Heart left ventricle (tissue), 16 donors: ENCODE measurements around the gene ARHGAP44. TPM values are rescaled to one million over a fixed set of nuclear protein-coding genes. Genes with fewer than 3 reads are reported as not detected.

Source experiments
- ATAC-seq, 4 donors: fragments of 200-7000 bp; cut with Tn5 transposase; one replicate each; pipeline ENCODE4 v1.9.1; 2020 to 2022; ENCODE audit warnings: moderate library complexity in 4 of 4, mild to moderate bottlenecking in 3 of 4, moderate number of reproducible peaks in 1 of 4
- DNase-seq, 5 donors: peaks; one replicate each; pipeline ENCODE4 v3.0.0-alpha.2; 2020
- H3K27ac ChIP-seq, 12 donors: fragments of 200-600 bp; sonication (generic) in 4 of 12; one replicate each; pipeline versions ENCODE4 v1.5.0 to v1.8.0; 2016 to 2022; ENCODE audit warnings: mild to moderate bottlenecking in 2 of 12
- H3K27me3 ChIP-seq, 9 donors: fragments of 200-600 bp; sonication (generic) in 2 of 9; one replicate each; pipeline versions ENCODE4 v1.5.1 to v1.8.0; 2016 to 2022; ENCODE audit warnings: mild to moderate bottlenecking in 3 of 9
- H3K36me3 ChIP-seq, 9 donors: fragments of 200-600 bp; sonication (generic) in 2 of 9; one replicate each; pipeline versions ENCODE4 v1.5.0 to v1.8.0; 2018 to 2022; ENCODE audit warnings: mild to moderate bottlenecking in 2 of 9
- H3K4me1 ChIP-seq, 12 donors: fragments of 200-600 bp; sonication (generic) in 4 of 12; one replicate each; pipeline versions ENCODE4 v1.5.0 to v1.8.0; 2016 to 2022; ENCODE audit warnings: mild to moderate bottlenecking in 3 of 12
- H3K4me3 ChIP-seq, 12 donors: fragments of 200-600 bp; sonication (generic) in 4 of 12; one replicate each; pipeline versions ENCODE4 v1.5.0 to v1.8.0; 2017 to 2022; ENCODE audit warnings: mild to moderate bottlenecking in 9 of 12, moderate library complexity in 4 of 12
- H3K9me3 ChIP-seq, 12 donors: fragments of 200-600 bp; sonication (generic) in 4 of 12; one replicate each; pipeline versions ENCODE4 v1.5.0 to v1.8.0; 2016 to 2022; ENCODE audit warnings: mild to moderate bottlenecking in 1 of 12
- POLR2A ChIP-seq, 2 donors: fragments of 450-650 bp; IDR thresholded peaks; one replicate each; pipeline ENCODE4 v1.6.1; 2017; ENCODE audit warnings: antibody characterized with exemption in 2 of 2, mild to moderate bottlenecking in 2 of 2, moderate library complexity in 2 of 2
- WGBS, 4 donors: extraction: QIAGEN DNeasy Blood & Tissue Kit in 2 of 4; methylation state at CpG; one replicate each; pipeline versions ENCODE4 v1.1.5 to v1.1.7; 2013 to 2018; 5-methylcytosine and 5-hydroxymethylcytosine counted together
- intact Hi-C, 10 donors: fragments of 100-400 bp; cut with DNase I; formaldehyde crosslinking; loops; one replicate each; pipeline versions ENCODE4 v1.11.1 to v1.14.2; 2022
- polyA plus RNA-seq, 2 donors: library from polyadenylated mRNA; stranded (reverse); fragments of 200-250 nt; gene quantifications; one replicate each; pipeline ENCODE4 v1.2.3, GENCODE V29; 2013
- total RNA-seq, 9 donors: library from RNA; depleted of rRNA in 2 of 9; stranded (reverse); fragments of >200 nt in 2 of 9; fragmentation: NEBNext Ultra II Directional in 3 of 9; extraction: Animal tissue kit (Norgen Biotek cat#: 25700) in 3 of 9; gene quantifications; one replicate each; pipeline versions ENCODE4 v1.1.0 to v1.2.4, GENCODE V29; 2016 to 2023
- TF ChIP-seq, protein P1 (sequence below), 12 donors: fragments of 200-600 bp; sonication (generic) in 4 of 12; IDR thresholded peaks; one replicate each; pipeline versions ENCODE4 v1.5.0 to v1.8.0; 2018 to 2022; ENCODE audit warnings: antibody characterized with exemption in 12 of 12, mild to moderate bottlenecking in 5 of 12
- donor health status: ischemic (EF 13 %, LVEDD 7.1; RV severe dilation, severe dysfunction).
- donor health status: healthy with polysubstance abuse.
- donor health status: DM: no; HTN: yes; CAD: no.
- donor health status: DM: no; HTN: no; CAD: no.
- donor health status: ischemic (EF 25% LVEDD 6.9; RV normal size, moderate dysfunction).
- donor health status: ischemic (EF 25% LVEDD 5.7; RV mildly dilated, moderate dysfunction).
- donor health status: healthy.
- donor health status: DM: yes; HTN: yes; CAD: no.
- donor health status: ischemic (EF 35%, LVEDD 5.7; RV mildly dilated, moderate dysfunction).
- donor health status: nonischemic (EF 11% LVEDD 7.7; RV severe dilation, severe dysfunction).
- donor health status: DM: yes; HTN: yes; CAD: no.
- donor health status: PGD.
- donor health status: ischemic (EF 29% LVEDD 5.4; RV normal size, mild dysfunction).
- donor health status: nonischemic (EF 23%, LVEDD 6.1; RV moderate dilation, normal function).

Gene ARHGAP44
- total and polyA plus RNA-seq, 11 donors = 4.3 to 15.7 (median 8.6) TPM

DNA sequence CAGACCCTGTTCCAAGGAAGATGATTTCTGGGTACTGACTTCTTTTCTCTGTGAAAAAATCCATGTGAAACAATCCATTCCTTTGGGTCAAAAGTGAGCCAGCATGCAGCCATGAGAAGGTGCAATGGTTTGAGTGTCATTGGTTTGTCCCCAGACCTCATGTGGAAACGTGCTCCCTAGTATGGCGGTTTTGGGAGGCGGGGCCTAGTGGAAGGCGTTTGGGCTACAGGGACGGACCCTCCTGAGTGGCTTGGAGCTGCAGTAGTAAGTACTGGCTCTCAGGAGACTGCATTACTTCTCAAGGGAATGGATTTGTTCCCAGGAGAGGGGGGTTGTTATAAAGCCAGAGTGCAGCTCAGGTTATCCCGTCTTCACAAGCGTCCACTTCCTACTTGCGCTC lies 209.2 kb downstream of the ARHGAP44 start:
- DNase-seq = no peak
- no peak for ATAC-seq
- WGBS, 4 donors = 85 to 93% (median 91%) methylated on average over 8 of the region's 8 CpGs
- no peaks in the 10 kb centered on the region for H3K9me3 ChIP-seq
- peaks cover 0 to 7% (median 1%) of the 10 kb centered on the region in 12 donors for H3K4me1 ChIP-seq
- H3K27me3 ChIP-seq = no peaks in the 10 kb centered on the region
- H3K36me3 ChIP-seq = peaks cover 0 to 100% (median 99%) of the 10 kb centered on the region in 9 donors
- TF ChIP-seq, protein P1, sequence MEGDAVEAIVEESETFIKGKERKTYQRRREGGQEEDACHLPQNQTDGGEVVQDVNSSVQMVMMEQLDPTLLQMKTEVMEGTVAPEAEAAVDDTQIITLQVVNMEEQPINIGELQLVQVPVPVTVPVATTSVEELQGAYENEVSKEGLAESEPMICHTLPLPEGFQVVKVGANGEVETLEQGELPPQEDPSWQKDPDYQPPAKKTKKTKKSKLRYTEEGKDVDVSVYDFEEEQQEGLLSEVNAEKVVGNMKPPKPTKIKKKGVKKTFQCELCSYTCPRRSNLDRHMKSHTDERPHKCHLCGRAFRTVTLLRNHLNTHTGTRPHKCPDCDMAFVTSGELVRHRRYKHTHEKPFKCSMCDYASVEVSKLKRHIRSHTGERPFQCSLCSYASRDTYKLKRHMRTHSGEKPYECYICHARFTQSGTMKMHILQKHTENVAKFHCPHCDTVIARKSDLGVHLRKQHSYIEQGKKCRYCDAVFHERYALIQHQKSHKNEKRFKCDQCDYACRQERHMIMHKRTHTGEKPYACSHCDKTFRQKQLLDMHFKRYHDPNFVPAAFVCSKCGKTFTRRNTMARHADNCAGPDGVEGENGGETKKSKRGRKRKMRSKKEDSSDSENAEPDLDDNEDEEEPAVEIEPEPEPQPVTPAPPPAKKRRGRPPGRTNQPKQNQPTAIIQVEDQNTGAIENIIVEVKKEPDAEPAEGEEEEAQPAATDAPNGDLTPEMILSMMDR (IDR thresholded peaks at IDR 0.05) = no peak
- no peak for TF ChIP-seq POLR2A (IDR thresholded peaks at IDR 0.05)
- no peak overlapping the region for H3K4me3 ChIP-seq
- intact Hi-C loops = loop anchor here in 1 of 10 donors (10.0 kb wide), 1 partner anchor 214 kb away; the partner anchor contains the start of gene ARHGAP44
- H3K27ac ChIP-seq = no peak overlapping the region

DNA sequence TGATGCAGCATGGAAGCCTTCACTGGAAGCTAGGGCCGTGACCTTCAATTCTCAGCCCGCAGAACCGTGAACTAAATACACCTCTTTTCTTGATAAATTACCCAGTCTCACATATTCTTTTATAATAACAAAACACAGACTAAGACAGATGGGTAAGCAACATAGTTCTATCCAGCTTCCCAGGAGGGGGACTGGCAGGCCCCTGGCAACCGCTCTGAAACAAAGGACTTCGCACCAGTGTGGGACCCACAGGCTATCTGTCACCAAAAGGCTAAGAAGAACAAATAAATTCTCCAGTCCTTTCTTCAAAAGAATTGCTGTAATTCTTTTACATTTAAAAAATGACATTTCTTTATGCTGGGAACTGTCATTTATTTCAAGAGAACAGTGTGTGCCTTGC lies 209.6 kb downstream of the ARHGAP44 start:
- Histone ChIP-seq H3K36me3 (peaks cover 0 to 100% (median 99%) of the 10 kb centered on the region in 9 donors), H3K4me3 (no peak overlapping the region), H3K4me1 (peaks cover 0 to 7% (median 1%) of the 10 kb centered on the region in 12 donors), H3K27ac (no peak overlapping the region), H3K27me3 (no peaks in the 10 kb centered on the region), H3K9me3 (no peaks in the 10 kb centered on the region)
- DNase-seq = no peak
- ATAC-seq = no peak
- no peak for TF ChIP-seq POLR2A (IDR thresholded peaks at IDR 0.05)
- intact Hi-C loops = loop anchor here in 1 of 10 donors (10.0 kb wide), 1 partner anchor 214 kb away; the partner anchor contains the start of gene ARHGAP44
- 95 to 98% (median 97%) methylated on average over 5 of the region's 5 CpGs for whole genome bisulfite sequencing, 4 donors

DNA sequence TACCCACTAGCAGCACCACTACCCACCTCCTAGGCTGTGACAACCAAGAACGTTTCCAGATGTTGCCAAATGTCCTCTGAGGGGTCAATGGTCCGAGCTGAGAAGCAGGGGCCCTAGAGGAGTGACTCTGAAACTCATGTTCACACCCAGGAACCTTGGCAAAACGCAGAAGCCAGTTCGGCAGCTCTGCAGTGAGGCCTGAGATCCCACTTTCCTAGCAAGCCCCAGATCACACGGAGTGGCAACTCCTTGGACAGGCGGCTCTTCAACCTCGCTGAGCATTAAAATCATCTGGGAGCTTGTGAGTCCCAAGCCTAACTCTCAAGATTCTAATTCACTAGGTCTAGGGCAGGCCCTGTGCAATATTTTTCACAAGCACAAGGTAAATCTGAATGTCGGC lies 211.3 kb downstream of the ARHGAP44 start:
- no peaks in the 10 kb centered on the region for H3K27me3 ChIP-seq
- ATAC-seq (no peak), DNase-seq (no peak)
- WGBS, 4 donors = 77 to 99% (median 88%) methylated on average over 5 to 8 of the region's 8 CpGs
- TF ChIP-seq, protein P1 (IDR thresholded peaks at IDR 0.05) = no peak
- no peak for TF ChIP-seq POLR2A (IDR thresholded peaks at IDR 0.05)
- no peak overlapping the region for H3K4me3 ChIP-seq
- no peaks in the 10 kb centered on the region for H3K9me3 ChIP-seq
- H3K27ac ChIP-seq = no peak overlapping the region
- intact Hi-C loops = loop anchor here (2.0 to 10.0 kb wide), 14 partner anchors 56 to 820 kb away; partner anchors contain the start of gene MYOCD (in 1 of the 10)
- H3K4me1 ChIP-seq = peaks cover 0 to 7% (median 1%) of the 10 kb centered on the region in 12 donors
- H3K36me3 ChIP-seq = peaks cover 0 to 100% (median 99%) of the 10 kb centered on the region in 9 donors

DNA sequence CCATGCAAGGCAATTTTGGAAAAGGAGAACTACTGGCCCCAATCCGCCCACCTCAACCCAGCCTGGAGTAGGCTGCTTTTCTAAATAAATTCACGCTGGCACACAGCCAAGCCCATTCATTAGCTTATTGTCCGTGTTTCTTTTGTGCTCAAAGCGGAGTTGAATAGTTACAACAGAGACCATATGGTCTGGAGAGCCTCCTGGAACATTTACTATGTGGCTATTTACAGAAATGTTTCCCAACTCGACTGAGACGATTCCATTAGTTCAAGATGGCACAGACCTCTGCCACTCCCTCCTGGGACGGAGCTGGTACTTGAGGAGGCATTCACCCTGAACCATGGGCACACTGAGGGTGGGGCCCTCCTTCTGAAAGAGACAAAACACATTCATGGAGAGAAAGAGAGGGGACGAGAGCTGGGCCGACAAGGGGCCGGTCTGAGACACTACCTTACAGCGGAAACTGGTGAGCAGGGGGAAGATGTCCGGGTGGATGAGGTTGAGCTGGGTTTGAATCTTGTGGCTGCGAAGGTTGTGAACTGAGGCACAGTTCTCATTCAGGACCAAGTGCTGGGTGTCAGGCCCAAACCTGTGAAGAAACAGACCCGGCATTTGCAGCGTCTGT lies 212.8 kb downstream of the ARHGAP44 start:
- no peak overlapping the region for H3K4me3 ChIP-seq
- H3K27me3 ChIP-seq = no peaks in the 10 kb centered on the region
- H3K27ac ChIP-seq = no peak overlapping the region
- H3K4me1 ChIP-seq = peaks cover 0 to 7% (median 1%) of the 10 kb centered on the region in 12 donors
- intact Hi-C loops = loop anchor here (2.0 to 10.0 kb wide), 17 partner anchors 57 to 821 kb away; partner anchors contain the start of gene MYOCD (in 1 of the 10)
- no peak for DNase-seq
- no peaks in the 10 kb centered on the region for H3K9me3 ChIP-seq
- no peak for TF ChIP-seq POLR2A (IDR thresholded peaks at IDR 0.05)
- TF ChIP-seq, protein P1 (IDR thresholded peaks at IDR 0.05) = no peak
- H3K36me3 ChIP-seq = peaks cover 0 to 100% (median 98%) of the 10 kb centered on the region in 9 donors
- ATAC-seq = peak in 1 of 4 donors; percentile 14
- WGBS, 4 donors = 58 to 69% (median 68%) methylated on average over 15 of the region's 15 CpGs
